Renal cortex interstitium (tissue), 11 donors: ENCODE results near the gene CPEB4. TPM values are rescaled to one million over a fixed set of nuclear protein-coding genes. Genes with fewer than 3 reads are reported as not detected.

ENCODE experiments used
- DNase-seq, 11 donors: peaks; one replicate each; pipeline ENCODE4 v3.0.0-alpha.2; 2013; ENCODE audit warnings: low read depth in 9 of 11, low spot score in 4 of 11; ENCODE audit errors: extremely low read depth in 1 of 11
- polyA plus RNA-seq, 3 donors: library from polyadenylated mRNA; unstranded; fragments of 120-200 nt; gene quantifications; one replicate each; pipeline ENCODE4 v1.2.1, GENCODE V29; 2013; ENCODE audit not compliant: insufficient read length in 3 of 3

Gene CPEB4
- polyA plus RNA-seq, 3 donors = 30.1 to 50.6 (median 37.2) TPM

DNA sequence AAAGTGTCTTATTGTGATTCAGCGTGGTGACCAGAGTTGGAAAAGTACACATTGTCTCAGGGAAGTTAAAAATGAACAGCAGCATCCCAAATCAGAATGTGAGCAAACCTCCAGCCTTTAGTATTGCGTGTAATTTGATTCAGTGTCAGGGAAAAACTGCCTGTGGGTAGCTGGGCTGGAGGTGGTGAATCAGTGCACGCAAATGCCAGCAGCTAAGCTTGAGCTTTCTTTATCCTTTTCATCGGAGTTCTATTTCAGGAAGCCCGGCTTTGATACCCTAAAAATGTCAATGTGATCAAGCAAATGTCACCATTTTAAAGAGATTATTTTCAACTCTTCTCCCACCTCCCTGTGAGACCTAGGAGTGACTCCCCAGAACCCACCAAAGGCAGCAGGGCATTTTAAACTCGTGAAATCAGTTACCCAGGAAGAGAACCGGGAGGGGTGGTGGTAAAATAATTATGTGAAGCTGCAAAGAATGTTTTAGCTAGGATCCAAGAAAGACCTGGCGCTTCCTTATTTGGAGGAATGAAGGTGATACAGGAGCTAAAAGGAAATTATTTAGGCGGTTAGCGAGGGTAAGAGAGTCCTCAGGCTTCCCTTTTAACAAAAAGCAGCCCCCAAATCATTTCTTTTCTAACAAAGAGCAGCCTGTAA lies 75.2 kb downstream of the CPEB4 start:
- no peak for DNase-seq

DNA sequence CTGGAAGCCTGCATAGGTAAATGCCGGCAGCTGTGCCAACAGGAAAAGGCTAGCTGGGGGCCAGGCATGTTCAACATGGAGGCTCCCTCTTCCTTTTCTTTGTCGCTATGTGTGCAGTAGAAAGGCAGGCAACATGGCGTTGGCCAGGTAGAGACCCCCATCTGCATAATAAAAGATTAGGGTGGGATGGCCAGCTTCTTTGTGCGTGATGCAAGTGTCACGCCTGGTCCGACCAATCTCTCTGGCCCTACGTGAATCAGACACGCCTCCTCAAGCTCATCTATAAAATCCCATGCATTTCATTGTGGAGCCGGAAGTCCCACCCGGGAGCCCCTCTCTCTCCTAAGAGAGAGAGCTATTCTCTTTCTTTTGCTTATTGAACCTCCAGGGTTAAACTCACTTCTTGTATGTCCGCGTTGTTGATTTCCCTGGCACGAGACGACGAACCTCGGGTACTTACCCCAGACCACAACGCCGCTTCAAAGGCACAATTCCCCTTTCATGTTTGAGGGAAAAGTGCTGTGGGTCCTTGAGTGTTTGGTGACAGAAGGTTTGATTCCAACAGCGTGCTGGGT lies 75.8 kb downstream of the CPEB4 start:
- DNase-seq = no peak

DNA sequence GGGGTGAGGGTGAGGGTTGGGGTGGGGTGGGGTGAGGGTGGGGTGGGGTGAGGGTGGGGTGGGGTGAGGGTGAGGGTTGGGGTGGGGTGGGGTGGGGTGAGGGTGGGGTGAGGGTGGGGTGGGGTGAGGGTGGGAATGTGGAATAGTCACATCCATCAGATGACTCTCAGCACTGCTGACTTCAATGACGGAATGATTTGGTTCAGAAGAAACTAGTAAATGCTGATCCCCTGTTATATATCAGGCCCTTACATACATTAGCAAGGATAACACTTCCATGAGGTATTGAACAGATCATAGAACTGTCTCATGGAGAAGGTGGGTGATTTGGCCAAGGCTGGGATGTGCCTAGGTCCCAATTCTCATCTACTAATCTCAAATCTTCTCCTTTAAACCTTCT lies 76.4 kb downstream of the CPEB4 start:
- DNase-seq = no peak

DNA sequence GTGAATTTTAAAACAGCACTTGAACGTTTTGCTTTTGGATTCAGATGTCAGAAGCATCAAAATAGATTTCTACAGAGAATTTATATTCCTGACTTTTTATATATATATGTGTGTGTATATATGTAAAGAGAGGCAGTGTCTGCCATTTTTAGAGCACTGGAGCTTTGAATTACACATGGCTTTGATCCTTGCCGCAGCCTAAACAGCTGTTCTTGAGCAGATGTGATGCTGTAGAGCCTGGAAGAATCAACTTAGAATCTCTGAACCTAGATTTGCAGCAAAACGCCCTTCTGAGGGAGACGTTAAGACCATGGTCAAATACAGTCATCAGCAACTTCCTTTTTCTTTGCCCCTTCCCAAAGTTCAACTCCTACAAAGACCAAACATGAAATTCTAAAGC lies 79.1 kb downstream of the CPEB4 start:
- no peak for DNase-seq

GRCh38 chr5:173968154-173968797 lies 80.1 kb downstream of the CPEB4 start:
- DNase-seq = no peak

- no peak for DNase-seq
These were observed 81.3 kb downstream of the CPEB4 start for GRCh38 chr5:173969167-173970049.

GRCh38 chr5:173970878-173971650 lies 82.9 kb downstream of the CPEB4 start:
- no peak for DNase-seq

GRCh38 chr5:173971681-173972345 lies 83.7 kb downstream of the CPEB4 start:
- no peak for DNase-seq

GRCh38 chr5:173972607-173972924 lies 84.4 kb downstream of the CPEB4 start:
- DNase-seq = no peak

- peak; percentile 77 to 90 (median 82) for DNase-seq
These were observed 84.9 kb downstream of the CPEB4 start for GRCh38 chr5:173972925-173973615.

DNA sequence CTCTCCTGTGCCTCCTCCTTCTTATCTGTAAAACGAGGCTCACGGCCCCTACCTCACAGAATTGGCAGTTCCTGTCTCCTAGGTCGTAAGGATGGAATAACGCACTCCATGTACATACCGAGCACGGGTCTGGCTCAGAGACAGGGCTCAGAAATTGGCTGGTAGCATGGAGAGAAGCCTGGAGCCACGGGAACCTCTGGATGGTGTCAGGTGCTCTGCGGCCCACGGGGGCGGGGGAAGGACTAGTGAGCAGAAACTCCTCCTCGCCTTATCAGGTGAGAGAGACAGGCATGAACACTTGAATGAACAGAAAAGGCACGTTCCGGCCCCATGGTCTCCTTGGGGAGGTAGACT lies 85.4 kb downstream of the CPEB4 start:
- no peak for DNase-seq

- DNase-seq = no peak
These were observed 86.6 kb downstream of the CPEB4 start for GRCh38 chr5:173974688-173975239.

DNA sequence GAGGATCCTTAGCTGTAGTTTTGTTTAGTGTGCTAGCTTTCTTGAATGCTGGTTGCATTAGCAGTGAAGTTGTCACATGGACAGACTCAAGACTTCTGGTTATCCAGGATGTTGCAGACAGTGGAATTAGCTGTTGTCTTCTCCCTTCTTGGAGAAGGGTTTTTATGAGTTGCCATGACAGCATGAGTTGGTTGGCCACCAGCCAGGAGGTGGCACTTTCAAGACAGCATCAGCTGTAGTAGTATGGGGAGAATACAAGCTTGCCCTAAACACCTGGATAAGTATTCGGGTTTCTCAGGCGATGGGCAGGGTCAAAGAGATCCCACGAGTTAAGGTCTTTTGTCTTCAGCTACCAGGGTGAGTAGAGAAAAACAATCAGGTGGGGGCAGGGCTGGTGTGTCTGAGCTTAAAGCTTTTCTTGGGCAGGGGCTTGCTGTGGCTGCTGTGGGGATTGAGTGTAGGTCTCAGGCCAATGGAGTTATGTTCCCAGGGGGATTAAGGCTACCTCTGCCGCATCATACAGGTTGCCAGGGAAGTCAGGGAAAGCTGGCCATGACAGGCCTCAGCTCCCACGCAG lies 93.1 kb downstream of the CPEB4 start:
- DNase-seq = no peak

GRCh38 chr5:173984218-173984617 lies 96.1 kb downstream of the CPEB4 start:
- no peak for DNase-seq

- DNase-seq = no peak
These were observed 100.6 kb downstream of the CPEB4 start, which contains the start of gene C5orf47 for GRCh38 chr5:173988554-173989431. C5orf47 (plus strand) TSS chr5:173989170; CDS start chr5:173989264, 94 bp downstream.

GRCh38 chr5:173989432-173990082 lies 101.4 kb downstream of the CPEB4 start:
- no peak for DNase-seq
